GM12864 (cell line): ENCODE data around the gene MINDY4.

ENCODE experiments used
- DNase-seq: peaks from one replicate; pipeline ENCODE4 v3.0.0-alpha.2; 2011; ENCODE audit warnings: low read depth
- H3K4me3 ChIP-seq: 2 replicates; pipeline ENCODE4 v1.5.1; 2011; ENCODE audit warnings: mild to moderate bottlenecking, low read depth, low read length, control low read depth
- TF ChIP-seq, protein P1 (sequence below): IDR thresholded peaks from 2 replicates; pipeline ENCODE4 v1.5.1; 2011; ENCODE audit warnings: low read depth, mild to moderate bottlenecking, moderate library complexity, low read length, control low read depth, inconsistent platforms; ENCODE audit errors: missing control alignments

MINDY4 gene

DNA sequence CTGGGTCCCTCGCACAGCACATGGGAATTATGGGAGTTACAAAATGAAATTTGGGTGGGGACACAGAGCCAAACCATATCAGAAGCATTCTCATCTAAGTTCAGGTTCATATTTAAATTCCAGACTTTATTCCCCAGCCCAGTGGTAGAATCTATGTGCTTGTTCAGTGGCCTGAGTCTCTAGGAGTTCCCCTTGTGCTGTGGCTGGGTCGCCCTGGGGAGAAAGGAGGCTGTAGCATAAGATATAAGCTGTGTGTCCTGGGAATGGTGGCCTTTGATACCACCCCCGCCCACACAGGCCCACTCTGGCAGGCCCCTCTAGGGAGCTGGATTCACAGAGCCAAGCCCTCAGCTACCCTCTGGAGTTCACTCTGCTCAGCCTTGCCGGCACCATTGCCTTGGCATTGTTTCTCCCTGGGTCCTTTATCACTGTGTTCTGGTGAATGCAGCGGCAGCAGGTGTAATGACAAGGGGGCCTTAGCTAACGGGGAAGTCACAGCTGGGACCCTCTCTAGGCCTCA, 64.2 kb downstream of the MINDY4 start:
- TF ChIP-seq, protein P1, sequence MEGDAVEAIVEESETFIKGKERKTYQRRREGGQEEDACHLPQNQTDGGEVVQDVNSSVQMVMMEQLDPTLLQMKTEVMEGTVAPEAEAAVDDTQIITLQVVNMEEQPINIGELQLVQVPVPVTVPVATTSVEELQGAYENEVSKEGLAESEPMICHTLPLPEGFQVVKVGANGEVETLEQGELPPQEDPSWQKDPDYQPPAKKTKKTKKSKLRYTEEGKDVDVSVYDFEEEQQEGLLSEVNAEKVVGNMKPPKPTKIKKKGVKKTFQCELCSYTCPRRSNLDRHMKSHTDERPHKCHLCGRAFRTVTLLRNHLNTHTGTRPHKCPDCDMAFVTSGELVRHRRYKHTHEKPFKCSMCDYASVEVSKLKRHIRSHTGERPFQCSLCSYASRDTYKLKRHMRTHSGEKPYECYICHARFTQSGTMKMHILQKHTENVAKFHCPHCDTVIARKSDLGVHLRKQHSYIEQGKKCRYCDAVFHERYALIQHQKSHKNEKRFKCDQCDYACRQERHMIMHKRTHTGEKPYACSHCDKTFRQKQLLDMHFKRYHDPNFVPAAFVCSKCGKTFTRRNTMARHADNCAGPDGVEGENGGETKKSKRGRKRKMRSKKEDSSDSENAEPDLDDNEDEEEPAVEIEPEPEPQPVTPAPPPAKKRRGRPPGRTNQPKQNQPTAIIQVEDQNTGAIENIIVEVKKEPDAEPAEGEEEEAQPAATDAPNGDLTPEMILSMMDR, result no peak
- H3K4me3 ChIP-seq, result no peak overlapping the region
- DNase-seq, result no peak

DNA sequence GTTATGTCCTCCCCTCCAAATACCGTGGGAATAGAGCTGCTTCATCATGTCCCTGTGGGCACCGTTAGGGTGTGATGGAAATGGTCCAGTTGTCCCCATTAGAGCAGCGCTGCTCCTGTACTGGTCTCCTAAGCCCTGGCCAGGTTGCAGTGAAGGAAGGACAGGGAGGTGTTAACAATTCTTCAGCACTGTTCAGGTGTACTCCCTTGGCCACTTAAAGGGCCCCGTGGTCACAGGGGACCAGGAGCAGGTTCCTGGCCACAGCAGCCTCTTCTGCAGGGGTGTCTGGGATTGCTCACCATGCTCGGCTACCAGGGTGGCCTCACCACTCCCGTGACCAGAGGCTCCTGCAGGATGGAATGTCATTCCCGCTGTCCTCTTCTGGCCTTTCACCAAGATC, 65.8 kb downstream of the MINDY4 start:
- TF ChIP-seq, protein P1, result no peak
- no peak for DNase-seq

DNA sequence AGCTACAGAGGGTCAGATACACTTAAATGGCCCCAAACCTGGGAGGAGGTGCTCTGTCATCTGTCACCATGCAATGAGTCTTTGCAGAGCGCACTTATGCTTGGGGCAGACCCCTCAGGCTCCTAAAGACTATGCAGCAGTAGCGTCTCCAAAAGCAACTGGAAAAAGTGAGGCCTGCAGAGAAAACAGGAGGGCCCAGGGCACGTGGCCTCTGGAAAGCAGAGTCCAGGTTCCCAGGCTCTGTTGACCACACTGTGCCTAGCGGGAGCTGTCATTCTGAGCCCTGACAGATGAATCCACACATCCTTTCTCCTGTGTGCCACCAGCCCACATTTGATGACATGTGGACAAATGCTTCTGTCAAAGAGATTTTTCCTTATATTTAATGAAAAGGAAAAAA, 66.4 kb downstream of the MINDY4 start:
- TF ChIP-seq, protein P1, result no peak
- no peak for DNase-seq
- H3K4me3 ChIP-seq, result no peak overlapping the region

More for the DNA sequence above, 65.8 kb downstream of the MINDY4 start:
- H3K4me3 ChIP-seq, result no peak overlapping the region

DNA sequence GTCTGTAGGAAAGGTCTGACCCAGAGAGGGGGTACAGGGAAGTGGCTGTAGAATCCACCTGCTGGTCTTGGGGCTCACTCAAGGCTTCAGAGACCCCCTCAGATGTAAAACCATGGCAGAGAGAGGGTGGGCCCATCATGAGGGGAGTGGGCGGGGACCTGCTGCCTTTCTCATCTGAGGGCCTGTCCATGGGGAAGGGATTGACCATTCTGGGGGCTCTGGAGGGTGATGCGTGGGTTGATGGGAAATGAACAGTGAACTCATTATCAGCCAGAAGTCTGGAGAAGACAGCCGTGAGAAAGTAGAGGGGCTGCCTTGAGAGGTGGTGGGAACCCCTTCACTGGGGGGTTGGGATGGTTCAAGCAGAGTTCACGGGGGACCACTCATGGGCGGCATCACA, 66.8 kb downstream of the MINDY4 start:
- TF ChIP-seq, protein P1, result no peak
- H3K4me3 ChIP-seq, result no peak overlapping the region
- DNase-seq, result no peak

DNA sequence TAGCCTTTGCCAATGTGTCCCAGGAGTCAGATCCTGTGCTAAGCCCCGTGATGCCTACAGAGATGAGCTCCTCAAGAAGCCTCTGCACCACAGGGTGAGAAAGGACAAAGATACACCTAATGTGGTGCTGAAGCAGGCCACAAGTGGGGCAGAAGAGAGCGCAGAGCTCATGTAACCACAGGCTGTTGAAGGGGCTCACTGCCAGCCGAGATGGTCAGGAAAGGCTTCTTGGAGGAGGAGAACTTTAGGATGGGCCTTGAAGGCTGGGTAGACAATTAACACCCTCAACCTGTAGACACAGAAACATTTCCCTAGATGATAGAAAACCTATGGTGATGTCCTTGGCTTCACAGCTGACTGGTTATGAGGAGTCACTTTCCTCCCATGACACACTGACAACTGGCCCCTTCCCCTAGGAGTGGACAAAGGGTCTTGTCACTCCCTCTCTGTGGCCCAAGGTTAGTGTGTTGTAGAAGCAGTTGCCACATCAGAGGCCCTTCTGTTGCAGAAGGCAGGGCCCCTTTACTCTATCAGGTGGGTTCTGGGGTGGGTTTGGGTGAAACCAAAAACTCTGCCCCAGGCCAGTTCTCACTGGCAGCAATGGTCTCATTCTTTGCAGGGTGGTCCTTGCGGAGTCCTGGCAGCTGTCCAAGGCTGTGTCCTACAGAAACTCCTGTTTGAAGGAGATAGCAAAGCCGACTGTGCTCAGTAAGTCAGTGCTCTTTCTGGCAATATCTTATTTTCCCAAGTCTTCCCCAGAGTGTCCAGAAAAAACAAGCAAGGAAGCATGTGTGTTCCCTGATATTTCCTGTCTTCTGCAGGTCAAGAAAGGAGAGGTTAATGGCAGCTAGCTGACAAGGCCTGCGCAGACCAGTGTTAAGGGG, 69.2 kb downstream of the MINDY4 start:
- DNase-seq, result no peak
- no peak overlapping the region for H3K4me3 ChIP-seq
- TF ChIP-seq, protein P1, result no peak

DNA sequence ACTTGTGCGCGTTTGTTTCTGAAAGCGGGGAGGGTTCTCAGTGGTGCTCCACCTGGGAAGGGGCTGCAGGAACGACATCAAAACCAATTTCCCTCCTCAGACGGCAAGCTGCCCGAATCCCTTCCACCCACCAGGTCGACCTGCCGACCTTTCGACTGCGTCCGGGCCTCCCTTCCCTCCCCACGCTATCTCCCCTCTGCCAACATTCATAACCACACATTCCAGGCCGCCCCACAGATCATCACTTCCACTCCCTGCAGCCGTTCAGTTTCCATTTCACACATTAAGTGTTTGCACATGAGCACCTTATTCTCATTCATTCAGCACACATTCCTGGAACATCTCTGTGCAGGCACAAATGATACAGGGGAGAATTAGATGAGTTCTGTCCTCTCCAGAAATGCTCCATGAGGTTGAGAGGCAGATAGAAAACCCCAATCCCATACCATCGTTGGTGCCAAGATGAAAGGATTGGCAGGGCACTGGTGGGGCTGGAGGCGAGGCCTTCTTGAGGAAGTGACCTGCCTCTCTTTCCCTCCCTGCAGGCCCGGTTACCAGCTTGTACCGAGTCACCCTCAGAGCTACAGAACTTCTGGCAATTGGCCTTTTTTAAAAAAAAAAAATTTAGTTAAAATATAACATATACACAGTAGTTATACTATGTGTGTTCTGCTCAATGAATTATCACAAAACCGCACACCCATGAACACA, 70.0 kb downstream of the MINDY4 start:
- TF ChIP-seq, protein P1, result no peak
- no peak overlapping the region for H3K4me3 ChIP-seq
- no peak for DNase-seq
